K562 (cell line): ENCODE data around the gene PIP4K2A. TPM values are rescaled to one million over a fixed set of nuclear protein-coding genes. Genes with fewer than 3 reads are reported as not detected.
A peak's percentile ranks its signal among the peaks of the same experiment; 100 is the strongest.

Source experiments
- CBX1 ChIP-seq: sonication (generic); IDR thresholded peaks from 2 replicates; pipeline ENCODE4 v1.6.1; 2016; ENCODE audit warnings: antibody characterized with exemption, low read depth, mild to moderate bottlenecking
- CHD1 ChIP-seq: fragments of 200-600 bp; sonication (generic); IDR thresholded peaks from one replicate; pipeline ENCODE4 v1.6.1; 2012; ENCODE audit warnings: mild to moderate bottlenecking, moderate library complexity, low read length, inconsistent platforms
- CTBP1 ChIP-seq: fragments of 450-650 bp; IDR thresholded peaks from 2 replicates; pipeline ENCODE4 v1.6.1; 2016; ENCODE audit warnings: borderline replicate concordance
- EHMT2 ChIP-seq: fragments of 450-650 bp; IDR thresholded peaks from 2 replicates; pipeline ENCODE4 v1.6.1; 2018; ENCODE audit warnings: antibody characterized with exemption
- FOXA1 ChIP-seq: fragments of 450-650 bp; IDR thresholded peaks from 2 replicates; pipeline ENCODE4 v1.6.1; 2016; ENCODE audit warnings: mild to moderate bottlenecking, borderline replicate concordance
- HIVEP1 ChIP-seq: fragments of 250-450 bp; sonication (Bioruptor Pico); IDR thresholded peaks from 2 replicates; pipeline ENCODE4 v1.4.0; 2020; ENCODE audit warnings: mild to moderate bottlenecking
- KAT8 ChIP-seq: fragments of 450-650 bp; IDR thresholded peaks from 2 replicates; pipeline ENCODE4 v1.6.1; 2016; ENCODE audit warnings: low read depth, mild to moderate bottlenecking
- POU5F1 ChIP-seq: fragments of 150-350 bp; IDR thresholded peaks from 2 replicates; pipeline ENCODE4 v1.6.1; 2014; ENCODE audit warnings: borderline replicate concordance, low read length, low read depth, mild to moderate bottlenecking; ENCODE audit not compliant: partially characterized antibody
- PTBP1 ChIP-seq: fragments of 200-400 bp; formaldehyde crosslinking; IDR thresholded peaks from 2 replicates; pipeline ENCODE4 v1.6.1; 2017; ENCODE audit warnings: low read depth, low read length
- SRSF9 ChIP-seq: fragments of 200-400 bp; formaldehyde crosslinking; IDR thresholded peaks from 2 replicates; pipeline ENCODE4 v1.6.1; 2017; ENCODE audit warnings: low read depth, low read length, borderline replicate concordance
- ZNF583 ChIP-seq: fragments of 250-450 bp; sonication (Bioruptor Pico); IDR thresholded peaks from 2 replicates; pipeline ENCODE4 v1.4.0; 2020
- polyA plus RNA-seq, 8 experiments: library from polyadenylated mRNA; depleted of rRNA in 4 of 8; stranded (reverse) in 5 of 8; unstranded in 3 of 8; fragments of >200 nt; fragmentation: Nextera tagmentation in 2 of 8; fragmentation: Illumina TruSeq in 1 of 8; extraction: Ambion mirVana in 2 of 8; extraction: Trizol in 1 of 8; gene quantifications; 2 replicates each; pipeline versions ENCODE4 v1.2.1 to v1.2.3, GENCODE V29; 2011 to 2014; ENCODE audit warnings: inconsistent platforms in 1 of 8, missing spikeins in 1 of 8
- total RNA-seq, 7 experiments: library from RNA; depleted of rRNA in 6 of 7; stranded (reverse); fragments of >200 nt in 6 of 7; fragmentation: Illumina TruSeq in 2 of 7; extraction: Trizol in 2 of 7; gene quantifications; 2 replicates each; pipeline versions ENCODE4 v1.2.1 to v1.2.3, GENCODE V29; 2011 to 2021; ENCODE audit warnings: low replicate concordance in 1 of 7
- TF ChIP-seq, protein P1 (sequence below): fragments of 250-450 bp; sonication (Bioruptor Pico); IDR thresholded peaks from 2 replicates; pipeline ENCODE4 v1.8.0; 2022; ENCODE audit warnings: inconsistent platforms
- TF ChIP-seq, protein P2 (sequence below): IDR thresholded peaks from 2 replicates; pipeline ENCODE4 v1.6.1; 2012; ENCODE audit warnings: low read depth, low read length, improper control_type of control experiment, borderline replicate concordance
- TF ChIP-seq, protein P3 (sequence below): fragments of 150-350 bp; IDR thresholded peaks from 2 replicates; pipeline ENCODE4 v1.6.1; 2014; ENCODE audit warnings: low read depth, mild to moderate bottlenecking, low read length, borderline replicate concordance
- TF ChIP-seq, protein P4 (sequence below): fragments of 250-450 bp; sonication (Bioruptor Pico); IDR thresholded peaks from 2 replicates; pipeline ENCODE4 v1.8.0; 2022; ENCODE audit warnings: inconsistent platforms, mild to moderate bottlenecking, moderate library complexity, borderline replicate concordance
- TF ChIP-seq, protein P5 (sequence below): fragments of 250-450 bp; sonication (Bioruptor Pico); IDR thresholded peaks from 2 replicates; pipeline ENCODE4 v1.5.0; 2020; ENCODE audit warnings: mild to moderate bottlenecking
- TF ChIP-seq, protein P6 (sequence below): sonication (generic); formaldehyde crosslinking; IDR thresholded peaks from 2 replicates; pipeline ENCODE4 v1.8.0; 2022; ENCODE audit warnings: mild to moderate bottlenecking, missing genetic modification reagents

The PIP4K2A gene
- total and polyA plus RNA-seq, 9 of the 15 experiments (the other 6 are each of a cell fraction or from before 2014, with no cell fraction given) = 35.6 to 117 (median 71.9) TPM

DNA sequence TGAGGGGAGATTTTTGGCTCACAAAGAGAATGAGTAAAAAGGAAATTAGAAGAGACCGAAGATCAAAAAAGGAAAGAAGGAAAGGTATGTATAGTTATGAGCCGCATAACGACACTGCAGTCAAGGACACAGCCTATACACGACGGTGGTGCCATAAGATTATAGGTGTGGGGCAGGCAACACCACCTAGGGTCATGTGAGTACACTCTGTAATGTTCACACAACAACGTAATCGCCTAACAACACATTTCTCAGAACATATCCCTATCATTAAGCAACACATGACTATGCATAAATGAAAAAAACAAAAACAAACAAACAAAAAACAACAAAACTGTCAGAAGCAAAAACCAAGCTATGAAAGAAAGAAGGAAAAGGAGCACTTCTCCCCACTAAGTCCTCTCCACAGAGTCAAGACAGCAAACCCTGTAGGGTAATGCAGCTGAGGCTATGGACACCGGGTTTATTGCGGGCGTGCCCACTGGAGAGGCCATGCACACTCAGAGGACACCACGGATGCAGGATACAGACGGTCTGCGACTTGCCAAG, 45.1 kb downstream of the PIP4K2A start (continued):
- TF ChIP-seq PTBP1 (no peak), EHMT2 (peak; percentile 60; the same call in 1 of the 2 replicates), CBX1 (no peak; the same call in 1 of the 2 replicates), HIVEP1 (CRISPR knock-in tag) (no peak), KAT8 (no peak), ZNF583 (CRISPR knock-in tag) (no peak), CTBP1 (peak; percentile 27; the same call in 1 of the 2 replicates), SRSF9 (no peak), FOXA1 (no peak), POU5F1 (no peak), CHD1 (no peak)
- TF ChIP-seq, protein P1, sequence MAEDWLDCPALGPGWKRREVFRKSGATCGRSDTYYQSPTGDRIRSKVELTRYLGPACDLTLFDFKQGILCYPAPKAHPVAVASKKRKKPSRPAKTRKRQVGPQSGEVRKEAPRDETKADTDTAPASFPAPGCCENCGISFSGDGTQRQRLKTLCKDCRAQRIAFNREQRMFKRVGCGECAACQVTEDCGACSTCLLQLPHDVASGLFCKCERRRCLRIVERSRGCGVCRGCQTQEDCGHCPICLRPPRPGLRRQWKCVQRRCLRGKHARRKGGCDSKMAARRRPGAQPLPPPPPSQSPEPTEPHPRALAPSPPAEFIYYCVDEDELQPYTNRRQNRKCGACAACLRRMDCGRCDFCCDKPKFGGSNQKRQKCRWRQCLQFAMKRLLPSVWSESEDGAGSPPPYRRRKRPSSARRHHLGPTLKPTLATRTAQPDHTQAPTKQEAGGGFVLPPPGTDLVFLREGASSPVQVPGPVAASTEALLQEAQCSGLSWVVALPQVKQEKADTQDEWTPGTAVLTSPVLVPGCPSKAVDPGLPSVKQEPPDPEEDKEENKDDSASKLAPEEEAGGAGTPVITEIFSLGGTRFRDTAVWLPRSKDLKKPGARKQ (CRISPR knock-in tag) = no peak
- TF ChIP-seq, protein P2, sequence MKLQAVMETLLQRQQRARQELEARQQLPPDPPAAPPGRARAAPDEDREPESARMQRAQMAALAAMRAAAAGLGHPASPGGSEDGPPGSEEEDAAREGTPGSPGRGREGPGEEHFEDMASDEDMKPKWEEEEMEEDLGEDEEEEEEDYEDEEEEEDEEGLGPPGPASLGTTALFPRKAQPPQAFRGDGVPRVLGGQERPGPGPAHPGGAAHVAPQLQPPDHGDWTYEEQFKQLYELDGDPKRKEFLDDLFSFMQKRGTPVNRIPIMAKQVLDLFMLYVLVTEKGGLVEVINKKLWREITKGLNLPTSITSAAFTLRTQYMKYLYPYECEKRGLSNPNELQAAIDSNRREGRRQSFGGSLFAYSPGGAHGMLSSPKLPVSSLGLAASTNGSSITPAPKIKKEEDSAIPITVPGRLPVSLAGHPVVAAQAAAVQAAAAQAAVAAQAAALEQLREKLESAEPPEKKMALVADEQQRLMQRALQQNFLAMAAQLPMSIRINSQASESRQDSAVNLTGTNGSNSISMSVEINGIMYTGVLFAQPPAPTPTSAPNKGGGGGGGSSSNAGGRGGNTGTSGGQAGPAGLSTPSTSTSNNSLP = no peak
- TF ChIP-seq, protein P3, sequence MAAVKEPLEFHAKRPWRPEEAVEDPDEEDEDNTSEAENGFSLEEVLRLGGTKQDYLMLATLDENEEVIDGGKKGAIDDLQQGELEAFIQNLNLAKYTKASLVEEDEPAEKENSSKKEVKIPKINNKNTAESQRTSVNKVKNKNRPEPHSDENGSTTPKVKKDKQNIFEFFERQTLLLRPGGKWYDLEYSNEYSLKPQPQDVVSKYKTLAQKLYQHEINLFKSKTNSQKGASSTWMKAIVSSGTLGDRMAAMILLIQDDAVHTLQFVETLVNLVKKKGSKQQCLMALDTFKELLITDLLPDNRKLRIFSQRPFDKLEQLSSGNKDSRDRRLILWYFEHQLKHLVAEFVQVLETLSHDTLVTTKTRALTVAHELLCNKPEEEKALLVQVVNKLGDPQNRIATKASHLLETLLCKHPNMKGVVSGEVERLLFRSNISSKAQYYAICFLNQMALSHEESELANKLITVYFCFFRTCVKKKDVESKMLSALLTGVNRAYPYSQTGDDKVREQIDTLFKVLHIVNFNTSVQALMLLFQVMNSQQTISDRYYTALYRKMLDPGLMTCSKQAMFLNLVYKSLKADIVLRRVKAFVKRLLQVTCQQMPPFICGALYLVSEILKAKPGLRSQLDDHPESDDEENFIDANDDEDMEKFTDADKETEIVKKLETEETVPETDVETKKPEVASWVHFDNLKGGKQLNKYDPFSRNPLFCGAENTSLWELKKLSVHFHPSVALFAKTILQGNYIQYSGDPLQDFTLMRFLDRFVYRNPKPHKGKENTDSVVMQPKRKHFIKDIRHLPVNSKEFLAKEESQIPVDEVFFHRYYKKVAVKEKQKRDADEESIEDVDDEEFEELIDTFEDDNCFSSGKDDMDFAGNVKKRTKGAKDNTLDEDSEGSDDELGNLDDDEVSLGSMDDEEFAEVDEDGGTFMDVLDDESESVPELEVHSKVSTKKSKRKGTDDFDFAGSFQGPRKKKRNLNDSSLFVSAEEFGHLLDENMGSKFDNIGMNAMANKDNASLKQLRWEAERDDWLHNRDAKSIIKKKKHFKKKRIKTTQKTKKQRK = no peak
- TF ChIP-seq, protein P4, sequence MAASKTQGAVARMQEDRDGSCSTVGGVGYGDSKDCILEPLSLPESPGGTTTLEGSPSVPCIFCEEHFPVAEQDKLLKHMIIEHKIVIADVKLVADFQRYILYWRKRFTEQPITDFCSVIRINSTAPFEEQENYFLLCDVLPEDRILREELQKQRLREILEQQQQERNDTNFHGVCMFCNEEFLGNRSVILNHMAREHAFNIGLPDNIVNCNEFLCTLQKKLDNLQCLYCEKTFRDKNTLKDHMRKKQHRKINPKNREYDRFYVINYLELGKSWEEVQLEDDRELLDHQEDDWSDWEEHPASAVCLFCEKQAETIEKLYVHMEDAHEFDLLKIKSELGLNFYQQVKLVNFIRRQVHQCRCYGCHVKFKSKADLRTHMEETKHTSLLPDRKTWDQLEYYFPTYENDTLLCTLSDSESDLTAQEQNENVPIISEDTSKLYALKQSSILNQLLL (CRISPR knock-in tag) = no peak
- TF ChIP-seq, protein P5, sequence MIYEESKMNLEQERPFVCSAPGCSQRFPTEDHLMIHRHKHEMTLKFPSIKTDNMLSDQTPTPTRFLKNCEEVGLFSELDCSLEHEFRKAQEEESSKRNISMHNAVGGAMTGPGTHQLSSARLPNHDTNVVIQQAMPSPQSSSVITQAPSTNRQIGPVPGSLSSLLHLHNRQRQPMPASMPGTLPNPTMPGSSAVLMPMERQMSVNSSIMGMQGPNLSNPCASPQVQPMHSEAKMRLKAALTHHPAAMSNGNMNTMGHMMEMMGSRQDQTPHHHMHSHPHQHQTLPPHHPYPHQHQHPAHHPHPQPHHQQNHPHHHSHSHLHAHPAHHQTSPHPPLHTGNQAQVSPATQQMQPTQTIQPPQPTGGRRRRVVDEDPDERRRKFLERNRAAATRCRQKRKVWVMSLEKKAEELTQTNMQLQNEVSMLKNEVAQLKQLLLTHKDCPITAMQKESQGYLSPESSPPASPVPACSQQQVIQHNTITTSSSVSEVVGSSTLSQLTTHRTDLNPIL (CRISPR knock-in tag) = no peak
- TF ChIP-seq, protein P6, sequence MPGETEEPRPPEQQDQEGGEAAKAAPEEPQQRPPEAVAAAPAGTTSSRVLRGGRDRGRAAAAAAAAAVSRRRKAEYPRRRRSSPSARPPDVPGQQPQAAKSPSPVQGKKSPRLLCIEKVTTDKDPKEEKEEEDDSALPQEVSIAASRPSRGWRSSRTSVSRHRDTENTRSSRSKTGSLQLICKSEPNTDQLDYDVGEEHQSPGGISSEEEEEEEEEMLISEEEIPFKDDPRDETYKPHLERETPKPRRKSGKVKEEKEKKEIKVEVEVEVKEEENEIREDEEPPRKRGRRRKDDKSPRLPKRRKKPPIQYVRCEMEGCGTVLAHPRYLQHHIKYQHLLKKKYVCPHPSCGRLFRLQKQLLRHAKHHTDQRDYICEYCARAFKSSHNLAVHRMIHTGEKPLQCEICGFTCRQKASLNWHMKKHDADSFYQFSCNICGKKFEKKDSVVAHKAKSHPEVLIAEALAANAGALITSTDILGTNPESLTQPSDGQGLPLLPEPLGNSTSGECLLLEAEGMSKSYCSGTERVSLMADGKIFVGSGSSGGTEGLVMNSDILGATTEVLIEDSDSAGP = no peak
